ENCODE measurements around the gene CENPO. TPM values are rescaled to one million over a fixed set of nuclear protein-coding genes. Genes with fewer than 3 reads are reported as not detected.
A peak's percentile ranks its signal among the peaks of the same experiment; 100 is the strongest.
"Not testable (repeated sequence)": the region's sequence is repeated elsewhere in the genome, so short reads cannot be mapped to it uniquely, and the experiment has no call there.

Gene CENPO
- total RNA-seq, 1 experiment from 2014 or later = 14.9 TPM

GRCh38 chr2:24792542-24792873, 717 bp upstream of the CENPO start:
- Mint-ChIP-seq H3K4me3 (ENCODE audit: unreplicated experiment) (peak overlapping the region; percentile 90), H3K27me3 (ENCODE audit: insufficient read depth, unreplicated experiment) (no peaks in the 10 kb centered on the region), H3K4me1 (ENCODE audit: insufficient read depth, unreplicated experiment) (peaks cover 30% of the 10 kb centered on the region), H3K27ac (ENCODE audit: low read depth, unreplicated experiment) (peak overlapping the region; percentile 95), H3K36me3 (ENCODE audit: insufficient read depth, unreplicated experiment) (peaks cover 16% of the 10 kb centered on the region), H3K9me3 (ENCODE audit: unreplicated experiment) (no peaks in the 10 kb centered on the region)
- ChIA-PET POLR2A (interaction anchor here (0.6 to 1.8 kb wide), 14 partner anchors 13 to 716 kb away, joined by 3 to 8 read pairs (median 4); partner anchors contain the start of gene SF3B6), CTCF (interaction anchor here (0.5 to 3.7 kb wide), 18 partner anchors 9 to 806 kb away, joined by 3 to 17 read pairs (median 3); no protein-coding TSS in a partner anchor)
- DNase-seq (ENCODE audit: unreplicated experiment) = no peak
- TSS peak; percentile 69 for BruUV-seq (replicated peaks)
- TF ChIP-seq, protein P1, sequence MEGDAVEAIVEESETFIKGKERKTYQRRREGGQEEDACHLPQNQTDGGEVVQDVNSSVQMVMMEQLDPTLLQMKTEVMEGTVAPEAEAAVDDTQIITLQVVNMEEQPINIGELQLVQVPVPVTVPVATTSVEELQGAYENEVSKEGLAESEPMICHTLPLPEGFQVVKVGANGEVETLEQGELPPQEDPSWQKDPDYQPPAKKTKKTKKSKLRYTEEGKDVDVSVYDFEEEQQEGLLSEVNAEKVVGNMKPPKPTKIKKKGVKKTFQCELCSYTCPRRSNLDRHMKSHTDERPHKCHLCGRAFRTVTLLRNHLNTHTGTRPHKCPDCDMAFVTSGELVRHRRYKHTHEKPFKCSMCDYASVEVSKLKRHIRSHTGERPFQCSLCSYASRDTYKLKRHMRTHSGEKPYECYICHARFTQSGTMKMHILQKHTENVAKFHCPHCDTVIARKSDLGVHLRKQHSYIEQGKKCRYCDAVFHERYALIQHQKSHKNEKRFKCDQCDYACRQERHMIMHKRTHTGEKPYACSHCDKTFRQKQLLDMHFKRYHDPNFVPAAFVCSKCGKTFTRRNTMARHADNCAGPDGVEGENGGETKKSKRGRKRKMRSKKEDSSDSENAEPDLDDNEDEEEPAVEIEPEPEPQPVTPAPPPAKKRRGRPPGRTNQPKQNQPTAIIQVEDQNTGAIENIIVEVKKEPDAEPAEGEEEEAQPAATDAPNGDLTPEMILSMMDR (IDR thresholded peaks at IDR 0.05; ENCODE audit: unreplicated experiment) = no peak
- intact Hi-C loops (cut with micrococcal nuclease) = loop anchor here (1.0 to 10.0 kb wide), 3 partner anchors 35 to 300 kb away; partner anchors contain the start of gene NCOA1

GRCh38 chr2:24793761-24794435, 673 bp downstream of the CENPO start:
- CTCF ChIA-PET = interaction anchor here (0.6 to 3.7 kb wide), 6 partner anchors 10 to 392 kb away, joined by 3 to 17 read pairs (median 4); no protein-coding TSS in a partner anchor
- Mint-ChIP-seq H3K36me3 (ENCODE audit: insufficient read depth, unreplicated experiment) (peaks cover 22% of the 10 kb centered on the region), H3K9me3 (ENCODE audit: unreplicated experiment) (no peaks in the 10 kb centered on the region), H3K4me1 (ENCODE audit: insufficient read depth, unreplicated experiment) (peaks cover 32% of the 10 kb centered on the region), H3K27me3 (ENCODE audit: insufficient read depth, unreplicated experiment) (no peaks in the 10 kb centered on the region), H3K27ac (ENCODE audit: low read depth, unreplicated experiment) (peak overlapping the region; percentile 95), H3K4me3 (ENCODE audit: unreplicated experiment) (peak overlapping the region; percentile 90)
- DNase-seq (ENCODE audit: unreplicated experiment) = no peak
- POLR2A ChIA-PET = interaction anchor here (1.1 to 1.8 kb wide), 4 partner anchors 15 to 717 kb away, joined by 4 to 8 read pairs (median 6); partner anchors contain the start of gene SF3B6
- TSS peak; percentile 74 for BruUV-seq (replicated peaks)
- intact Hi-C loops (cut with micrococcal nuclease) = loop anchor here (5.0 to 10.0 kb wide), 2 partner anchors 179 to 302 kb away; partner anchors contain the start of gene NCOA1
- TF ChIP-seq, protein P1 (IDR thresholded peaks at IDR 0.05; ENCODE audit: unreplicated experiment) = no peak

GRCh38 chr2:24797644-24798043, 4.4 kb downstream of the CENPO start:
- peaks cover 30% of the 10 kb centered on the region for H3K36me3 Mint-ChIP-seq (ENCODE audit: insufficient read depth, unreplicated experiment)
- H3K9me3 Mint-ChIP-seq (ENCODE audit: unreplicated experiment) = no peaks in the 10 kb centered on the region
- CTCF ChIA-PET = interaction anchor here (0.6 to 1.0 kb wide), 2 partner anchors 111 to 387 kb away, joined by 3 to 4 read pairs; no protein-coding TSS in a partner anchor
- peak overlapping the region; percentile 3 for H3K27ac Mint-ChIP-seq (ENCODE audit: low read depth, unreplicated experiment)
- TF ChIP-seq, protein P1 (IDR thresholded peaks at IDR 0.05; ENCODE audit: unreplicated experiment) = no peak
- no TSS peak for BruUV-seq (replicated peaks)
- POLR2A ChIA-PET = no interaction called here
- intact Hi-C loops (cut with micrococcal nuclease) = loop anchor here (10.0 kb wide), 1 partner anchor 183 kb away; no protein-coding TSS in a partner anchor
- no peaks in the 10 kb centered on the region for H3K27me3 Mint-ChIP-seq (ENCODE audit: insufficient read depth, unreplicated experiment)
- DNase-seq (ENCODE audit: unreplicated experiment) = no peak
- no peak overlapping the region for H3K4me3 Mint-ChIP-seq (ENCODE audit: unreplicated experiment)
- H3K4me1 Mint-ChIP-seq (ENCODE audit: insufficient read depth, unreplicated experiment) = peaks cover 22% of the 10 kb centered on the region

- Mint-ChIP-seq H3K36me3 (ENCODE audit: insufficient read depth, unreplicated experiment) (peaks cover 30% of the 10 kb centered on the region), H3K4me1 (ENCODE audit: insufficient read depth, unreplicated experiment) (peaks cover 18% of the 10 kb centered on the region)
- H3K27me3 Mint-ChIP-seq (ENCODE audit: insufficient read depth, unreplicated experiment); H3K4me3 Mint-ChIP-seq (ENCODE audit: unreplicated experiment); CTCF ChIA-PET; intact Hi-C loops (cut with micrococcal nuclease); BruUV-seq (replicated peaks); DNase-seq (ENCODE audit: unreplicated experiment); H3K9me3 Mint-ChIP-seq (ENCODE audit: unreplicated experiment); H3K27ac Mint-ChIP-seq (ENCODE audit: low read depth, unreplicated experiment): not testable (repeated sequence)
- POLR2A ChIA-PET = interaction anchor here (1.1 kb wide), 1 partner anchor 9 kb away, joined by 6 read pairs; no protein-coding TSS in a partner anchor
These were observed 7.3 kb downstream of the CENPO start for GRCh38 chr2:24800487-24800886.

GRCh38 chr2:24805811-24806660, 12.8 kb downstream of the CENPO start:
- H3K27ac Mint-ChIP-seq (ENCODE audit: low read depth, unreplicated experiment) = peak overlapping the region; percentile 68
- CTCF ChIA-PET = interaction anchor here (0.6 kb wide), 4 partner anchors 15 to 765 kb away, joined by 3 read pairs; no protein-coding TSS in a partner anchor
- H3K36me3 Mint-ChIP-seq (ENCODE audit: insufficient read depth, unreplicated experiment); H3K9me3 Mint-ChIP-seq (ENCODE audit: unreplicated experiment); DNase-seq (ENCODE audit: unreplicated experiment); H3K4me3 Mint-ChIP-seq (ENCODE audit: unreplicated experiment); BruUV-seq (replicated peaks); H3K27me3 Mint-ChIP-seq (ENCODE audit: insufficient read depth, unreplicated experiment); intact Hi-C loops (cut with micrococcal nuclease): not testable (repeated sequence)
- POLR2A ChIA-PET = interaction anchor here (0.6 kb wide), 1 partner anchor 14 kb away, joined by 3 read pairs; no protein-coding TSS in a partner anchor
- peaks cover 24% of the 10 kb centered on the region for H3K4me1 Mint-ChIP-seq (ENCODE audit: insufficient read depth, unreplicated experiment)

Measured in MCF 10A (cell line).